Hepatocyte (in vitro differentiated cells): ENCODE data around the gene ABHD5.

Experiments
- EZH2phosphoT487 ChIP-seq: fragments of 200-600 bp; sonication (generic); IDR thresholded peaks from one replicate; pipeline ENCODE4 v1.6.1; 2018; ENCODE audit warnings: antibody characterized with exemption, mild to moderate bottlenecking, low read depth, moderate library complexity; ENCODE audit not compliant: unreplicated experiment, severe bottlenecking
- TF ChIP-seq, protein P1 (sequence below): fragments of 200-600 bp; sonication (generic); IDR thresholded peaks from 2 replicates; pipeline ENCODE4 v1.5.1; 2016; ENCODE audit warnings: antibody characterized with exemption, mild to moderate bottlenecking; ENCODE audit not compliant: poor library complexity

DNA sequence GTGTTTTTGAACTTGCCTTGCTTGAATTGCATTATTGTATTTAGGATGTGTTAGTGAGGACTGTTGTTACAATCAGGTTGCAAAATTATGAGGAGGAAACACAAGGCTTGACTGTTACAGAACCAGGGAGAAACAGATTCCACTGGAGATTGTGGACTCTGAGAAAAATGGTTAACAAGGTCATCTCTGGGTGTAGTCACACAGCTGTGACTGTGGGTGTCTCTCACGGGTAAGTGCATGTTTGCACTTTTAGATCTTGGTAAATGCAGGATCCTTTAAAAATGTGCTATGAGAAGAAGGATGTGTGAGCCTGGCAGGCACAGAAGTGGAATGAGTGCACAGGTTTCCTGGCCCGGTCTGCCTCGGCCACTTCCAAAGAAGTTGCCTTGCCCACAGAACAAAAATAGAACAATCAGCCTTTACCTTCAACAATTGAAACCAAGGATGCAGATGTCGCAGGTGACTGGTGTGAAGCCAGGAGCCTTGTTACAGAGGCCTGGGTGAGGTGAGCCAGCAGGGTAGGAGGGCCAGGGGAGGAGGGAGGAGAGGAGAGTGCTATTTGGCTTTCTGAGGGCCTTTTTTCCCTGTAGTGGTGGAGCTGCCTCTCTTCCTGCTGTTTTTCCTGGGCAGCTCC, 68.0 kb downstream of the ABHD5 start:
- TF ChIP-seq, protein P1, sequence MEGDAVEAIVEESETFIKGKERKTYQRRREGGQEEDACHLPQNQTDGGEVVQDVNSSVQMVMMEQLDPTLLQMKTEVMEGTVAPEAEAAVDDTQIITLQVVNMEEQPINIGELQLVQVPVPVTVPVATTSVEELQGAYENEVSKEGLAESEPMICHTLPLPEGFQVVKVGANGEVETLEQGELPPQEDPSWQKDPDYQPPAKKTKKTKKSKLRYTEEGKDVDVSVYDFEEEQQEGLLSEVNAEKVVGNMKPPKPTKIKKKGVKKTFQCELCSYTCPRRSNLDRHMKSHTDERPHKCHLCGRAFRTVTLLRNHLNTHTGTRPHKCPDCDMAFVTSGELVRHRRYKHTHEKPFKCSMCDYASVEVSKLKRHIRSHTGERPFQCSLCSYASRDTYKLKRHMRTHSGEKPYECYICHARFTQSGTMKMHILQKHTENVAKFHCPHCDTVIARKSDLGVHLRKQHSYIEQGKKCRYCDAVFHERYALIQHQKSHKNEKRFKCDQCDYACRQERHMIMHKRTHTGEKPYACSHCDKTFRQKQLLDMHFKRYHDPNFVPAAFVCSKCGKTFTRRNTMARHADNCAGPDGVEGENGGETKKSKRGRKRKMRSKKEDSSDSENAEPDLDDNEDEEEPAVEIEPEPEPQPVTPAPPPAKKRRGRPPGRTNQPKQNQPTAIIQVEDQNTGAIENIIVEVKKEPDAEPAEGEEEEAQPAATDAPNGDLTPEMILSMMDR = no peak
- TF ChIP-seq EZH2phosphoT487 = no peak
